Nephron progenitor cell (in vitro differentiated cells): Measurements from ENCODE around the gene GALNT2.

Experiments
- DNase-seq: peaks from one replicate; pipeline ENCODE4 v3.0.0; 2021
- H3K27ac Mint-ChIP-seq: 2 replicates; pipeline ENCODE4 v1.8.0; 2021; ENCODE audit warnings: mild to moderate bottlenecking, moderate library complexity, mixed read lengths
- H3K27me3 Mint-ChIP-seq: 2 replicates; pipeline ENCODE4 v1.8.0; 2021; ENCODE audit warnings: mild to moderate bottlenecking, low read depth, mixed read lengths; ENCODE audit not compliant: poor library complexity
- H3K36me3 Mint-ChIP-seq: 2 replicates; pipeline ENCODE4 v1.8.0; 2021; ENCODE audit warnings: low read depth, mixed read lengths
- H3K4me1 Mint-ChIP-seq: 2 replicates; pipeline ENCODE4 v1.8.0; 2021; ENCODE audit warnings: mixed read lengths
- H3K4me3 Mint-ChIP-seq: 2 replicates; pipeline ENCODE4 v1.8.0; 2021; ENCODE audit warnings: mild to moderate bottlenecking, moderate library complexity, mixed read lengths
- H3K9me3 Mint-ChIP-seq: 2 replicates; pipeline ENCODE4 v1.8.0; 2021; ENCODE audit warnings: mild to moderate bottlenecking, moderate library complexity, mixed read lengths
- TF ChIP-seq, protein P1 (sequence below): fragments of 200-600 bp; sonication (generic); IDR thresholded peaks from 2 replicates; pipeline ENCODE4 v1.5.0; 2021; ENCODE audit warnings: antibody characterized with exemption

GALNT2 gene

GRCh38 chr1:230069796-230070195 is 2.8 kb downstream of the GALNT2 start:
- H3K4me1 Mint-ChIP-seq = peaks cover 70% of the 10 kb centered on the region
- no peak for DNase-seq
- peak overlapping the region; percentile 89 for H3K4me3 Mint-ChIP-seq
- no peak overlapping the region for H3K27ac Mint-ChIP-seq
- no peaks in the 10 kb centered on the region for H3K36me3 Mint-ChIP-seq
- peaks cover 6% of the 10 kb centered on the region for H3K27me3 Mint-ChIP-seq
- H3K9me3 Mint-ChIP-seq = peaks cover 4% of the 10 kb centered on the region
- TF ChIP-seq, protein P1, sequence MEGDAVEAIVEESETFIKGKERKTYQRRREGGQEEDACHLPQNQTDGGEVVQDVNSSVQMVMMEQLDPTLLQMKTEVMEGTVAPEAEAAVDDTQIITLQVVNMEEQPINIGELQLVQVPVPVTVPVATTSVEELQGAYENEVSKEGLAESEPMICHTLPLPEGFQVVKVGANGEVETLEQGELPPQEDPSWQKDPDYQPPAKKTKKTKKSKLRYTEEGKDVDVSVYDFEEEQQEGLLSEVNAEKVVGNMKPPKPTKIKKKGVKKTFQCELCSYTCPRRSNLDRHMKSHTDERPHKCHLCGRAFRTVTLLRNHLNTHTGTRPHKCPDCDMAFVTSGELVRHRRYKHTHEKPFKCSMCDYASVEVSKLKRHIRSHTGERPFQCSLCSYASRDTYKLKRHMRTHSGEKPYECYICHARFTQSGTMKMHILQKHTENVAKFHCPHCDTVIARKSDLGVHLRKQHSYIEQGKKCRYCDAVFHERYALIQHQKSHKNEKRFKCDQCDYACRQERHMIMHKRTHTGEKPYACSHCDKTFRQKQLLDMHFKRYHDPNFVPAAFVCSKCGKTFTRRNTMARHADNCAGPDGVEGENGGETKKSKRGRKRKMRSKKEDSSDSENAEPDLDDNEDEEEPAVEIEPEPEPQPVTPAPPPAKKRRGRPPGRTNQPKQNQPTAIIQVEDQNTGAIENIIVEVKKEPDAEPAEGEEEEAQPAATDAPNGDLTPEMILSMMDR = no peak

GRCh38 chr1:230070321-230071208 is 3.5 kb downstream of the GALNT2 start:
- Mint-ChIP-seq H3K36me3 (peaks cover 3% of the 10 kb centered on the region), H3K27ac (no peak overlapping the region), H3K9me3 (no peaks in the 10 kb centered on the region), H3K27me3 (peaks cover 2% of the 10 kb centered on the region), H3K4me1 (peaks cover 69% of the 10 kb centered on the region), H3K4me3 (no peak overlapping the region)
- TF ChIP-seq, protein P1 = no peak
- no peak for DNase-seq

- no peak overlapping the region for H3K4me3 Mint-ChIP-seq
- no peaks in the 10 kb centered on the region for H3K9me3 Mint-ChIP-seq
- no peak overlapping the region for H3K27ac Mint-ChIP-seq
- H3K36me3 Mint-ChIP-seq = peaks cover 9% of the 10 kb centered on the region
- DNase-seq = no peak
- peaks cover 2% of the 10 kb centered on the region for H3K27me3 Mint-ChIP-seq
- peaks cover 68% of the 10 kb centered on the region for H3K4me1 Mint-ChIP-seq
- TF ChIP-seq, protein P1 = no peak
These were observed 4.3 kb downstream of the GALNT2 start for GRCh38 chr1:230071316-230071715.

DNA sequence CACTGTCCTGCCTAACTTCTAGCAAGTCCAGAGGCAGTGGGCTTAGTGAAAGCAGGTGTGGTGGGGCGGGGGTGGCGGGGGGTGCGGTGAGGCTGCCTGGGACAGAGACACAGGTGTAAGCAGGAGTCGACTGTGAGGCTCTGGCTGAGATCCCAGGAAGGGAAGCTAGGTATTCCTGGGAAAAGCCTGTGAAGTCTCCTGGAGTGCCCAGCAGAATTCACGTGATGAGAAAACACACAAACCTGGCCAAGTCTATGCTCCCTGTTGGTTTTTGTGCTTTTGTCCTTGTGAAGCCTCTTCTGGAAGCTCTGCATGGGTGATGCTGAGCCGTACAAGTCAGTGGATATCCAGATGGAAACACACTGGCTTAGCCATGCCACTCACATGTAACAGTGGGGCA is 5.3 kb downstream of the GALNT2 start:
- Mint-ChIP-seq H3K9me3 (no peaks in the 10 kb centered on the region), H3K36me3 (peaks cover 16% of the 10 kb centered on the region), H3K4me3 (no peak overlapping the region), H3K27ac (peak overlapping the region; percentile 26), H3K4me1 (peaks cover 75% of the 10 kb centered on the region), H3K27me3 (peaks cover 2% of the 10 kb centered on the region)
- TF ChIP-seq, protein P1 = no peak
- DNase-seq = no peak

DNA sequence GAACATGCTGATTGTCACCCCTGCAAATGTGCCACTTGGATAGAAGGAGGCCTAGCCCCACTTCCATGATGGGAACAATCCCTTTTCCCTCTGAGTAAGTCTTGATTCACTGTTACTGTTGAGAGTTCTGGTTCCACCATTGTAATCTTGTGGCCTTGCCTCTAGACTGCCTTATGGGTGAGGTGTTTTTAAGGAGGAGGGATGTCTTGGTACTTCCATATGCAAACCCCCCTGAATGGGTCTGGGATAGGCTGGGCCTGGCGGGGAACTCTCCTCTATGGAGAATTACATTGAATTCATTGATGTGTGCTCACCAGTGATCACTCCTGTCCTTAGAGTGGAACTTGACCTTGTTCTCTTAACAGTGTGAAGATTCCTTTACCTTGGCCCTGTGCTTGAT is 5.8 kb downstream of the GALNT2 start:
- peaks cover 2% of the 10 kb centered on the region for H3K27me3 Mint-ChIP-seq
- no peaks in the 10 kb centered on the region for H3K9me3 Mint-ChIP-seq
- no peak overlapping the region for H3K4me3 Mint-ChIP-seq
- H3K27ac Mint-ChIP-seq = peak overlapping the region; percentile 26
- H3K4me1 Mint-ChIP-seq = peaks cover 79% of the 10 kb centered on the region
- no peak for DNase-seq
- TF ChIP-seq, protein P1 = no peak
- H3K36me3 Mint-ChIP-seq = peaks cover 17% of the 10 kb centered on the region
